ENCODE measurements around the gene DNAJC25.
"Not testable (repeated sequence)": the region's sequence is repeated elsewhere in the genome, so short reads cannot be mapped to it uniquely, and the experiment has no call there.

The DNAJC25 gene

DNA sequence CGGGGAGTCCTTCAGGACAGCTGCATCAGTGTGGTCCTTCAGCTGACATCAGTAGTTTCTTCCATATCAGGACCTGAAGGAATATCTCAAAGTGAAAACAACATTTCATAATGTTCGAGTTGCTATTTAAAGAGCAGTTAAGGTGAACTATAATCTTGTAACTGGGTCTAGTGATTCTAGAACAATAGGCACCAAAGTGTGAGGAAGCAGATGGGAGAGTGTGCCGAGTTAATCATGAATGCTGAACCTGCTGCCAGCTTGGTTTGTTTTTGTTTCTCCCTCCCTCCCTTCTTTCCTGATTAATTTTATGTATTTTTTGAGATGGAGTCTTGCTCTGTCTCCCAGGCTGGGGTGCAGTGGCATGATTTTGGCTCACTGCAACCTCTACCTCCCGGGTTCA lies 28.1 kb upstream of the DNAJC25 start:
- Histone ChIP-seq H3K4me3 (ENCODE audit: low read length) (no peak overlapping the region), H3K27ac (ENCODE audit: low read length) (no peak overlapping the region), H3K27me3 (ENCODE audit: control insufficient read depth, insufficient read depth, low read length) (peaks cover 2% of the 10 kb centered on the region; the same call in 1 of the 2 replicates), H3K4me1 (ENCODE audit: control insufficient read depth, insufficient read depth, low read length) (no peaks in the 10 kb centered on the region; the same call in 1 of the 2 replicates), H3K9me3 (ENCODE audit: control insufficient read depth, insufficient read depth, low read length) (no peaks in the 10 kb centered on the region), H3K36me3 (ENCODE audit: control insufficient read depth, insufficient read depth, low read length) (no peaks in the 10 kb centered on the region)
- no CpG with 5 or more reads among the region's 4 CpGs for WGBS (ENCODE audit: insufficient coverage, insufficient read length)
- no peak for DNase-seq (ENCODE audit: low read depth, low spot score)

GRCh38 chr9:111604054-111604615 lies 27.0 kb upstream of the DNAJC25 start:
- Histone ChIP-seq H3K27ac (ENCODE audit: low read length) (no peak overlapping the region), H3K4me1 (ENCODE audit: control insufficient read depth, insufficient read depth, low read length) (no peaks in the 10 kb centered on the region; the same call in 1 of the 2 replicates), H3K27me3 (ENCODE audit: control insufficient read depth, insufficient read depth, low read length) (no peaks in the 10 kb centered on the region), H3K36me3 (ENCODE audit: control insufficient read depth, insufficient read depth, low read length) (no peaks in the 10 kb centered on the region), H3K9me3 (ENCODE audit: control insufficient read depth, insufficient read depth, low read length) (no peaks in the 10 kb centered on the region), H3K4me3 (ENCODE audit: low read length) (no peak overlapping the region)
- no CpG with 5 or more reads among the region's 16 CpGs for WGBS (ENCODE audit: insufficient coverage, insufficient read length)
- no peak for DNase-seq (ENCODE audit: low read depth, low spot score)

DNA sequence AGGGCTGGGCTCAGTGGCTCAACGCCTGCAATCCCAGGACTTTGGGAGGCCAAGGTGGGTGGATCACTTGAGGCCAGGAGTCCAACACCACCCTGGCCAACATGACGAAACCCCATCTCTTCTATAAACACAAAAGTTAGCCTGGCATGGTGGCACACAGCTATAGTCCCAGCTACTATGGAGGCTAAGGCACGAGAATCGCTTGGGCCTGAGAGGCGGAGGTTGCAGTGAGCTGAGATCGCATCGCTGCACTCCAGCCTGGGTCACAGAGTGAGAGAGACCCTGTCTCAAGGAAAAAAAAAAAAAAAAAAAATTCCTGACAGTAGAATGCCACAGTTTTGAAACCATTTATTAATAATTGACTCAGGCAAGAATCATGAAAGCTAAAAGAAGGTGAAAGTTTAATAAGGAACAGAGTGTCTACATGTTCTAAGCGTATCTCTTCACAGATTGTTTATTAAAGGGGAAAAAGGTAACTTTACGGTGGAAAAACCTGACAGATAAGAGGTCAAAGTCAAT lies 26.0 kb upstream of the DNAJC25 start:
- no peaks in the 10 kb centered on the region for H3K4me1 ChIP-seq (ENCODE audit: control insufficient read depth, insufficient read depth, low read length)
- H3K27ac ChIP-seq (ENCODE audit: low read length): no peak overlapping the region
- H3K36me3 ChIP-seq (ENCODE audit: control insufficient read depth, insufficient read depth, low read length): no peaks in the 10 kb centered on the region
- H3K9me3 ChIP-seq (ENCODE audit: control insufficient read depth, insufficient read depth, low read length): no peaks in the 10 kb centered on the region
- no peak overlapping the region for H3K4me3 ChIP-seq (ENCODE audit: low read length)
- no peaks in the 10 kb centered on the region for H3K27me3 ChIP-seq (ENCODE audit: control insufficient read depth, insufficient read depth, low read length)
- no peak for DNase-seq (ENCODE audit: low read depth, low spot score)
- no CpG with 5 or more reads among the region's 9 CpGs for WGBS (ENCODE audit: insufficient coverage, insufficient read length)

- Histone ChIP-seq H3K9me3 (ENCODE audit: control insufficient read depth, insufficient read depth, low read length) (no peaks in the 10 kb centered on the region), H3K4me3 (ENCODE audit: low read length) (no peak overlapping the region), H3K36me3 (ENCODE audit: control insufficient read depth, insufficient read depth, low read length) (no peaks in the 10 kb centered on the region), H3K4me1 (ENCODE audit: control insufficient read depth, insufficient read depth, low read length) (no peaks in the 10 kb centered on the region), H3K27ac (ENCODE audit: low read length) (no peak overlapping the region), H3K27me3 (ENCODE audit: control insufficient read depth, insufficient read depth, low read length) (no peaks in the 10 kb centered on the region)
- DNase-seq (ENCODE audit: low read depth, low spot score): no peak
- no CpG with 5 or more reads among the region's 5 CpGs for WGBS (ENCODE audit: insufficient coverage, insufficient read length)
These were observed 21.0 kb upstream of the DNAJC25 start for GRCh38 chr9:111610149-111610548.

DNA sequence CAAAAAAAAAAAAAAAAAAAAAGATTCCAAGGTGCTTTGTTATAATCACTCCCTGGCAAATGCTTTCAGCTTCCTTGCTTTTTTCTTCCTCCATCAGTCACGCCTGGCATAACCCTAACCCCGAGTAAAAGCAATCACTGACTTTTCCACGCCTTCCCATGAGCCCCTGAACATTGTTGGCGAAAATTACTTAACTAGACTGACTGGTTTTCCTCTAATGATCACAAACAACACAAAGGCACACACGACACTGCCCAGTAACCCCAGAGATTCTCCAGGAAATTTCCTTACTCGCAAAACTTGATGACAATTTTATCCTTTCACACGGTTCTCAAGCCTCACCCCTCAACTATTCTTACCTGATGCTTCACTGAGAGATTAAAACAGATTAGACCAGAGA lies 20.3 kb upstream of the DNAJC25 start:
- H3K4me1 ChIP-seq (ENCODE audit: control insufficient read depth, insufficient read depth, low read length): no peaks in the 10 kb centered on the region
- no peaks in the 10 kb centered on the region for H3K9me3 ChIP-seq (ENCODE audit: control insufficient read depth, insufficient read depth, low read length)
- no peak for DNase-seq (ENCODE audit: low read depth, low spot score)
- H3K27ac ChIP-seq (ENCODE audit: low read length): no peak overlapping the region
- H3K27me3 ChIP-seq (ENCODE audit: control insufficient read depth, insufficient read depth, low read length): no peaks in the 10 kb centered on the region
- no CpG with 5 or more reads among the region's 7 CpGs for WGBS (ENCODE audit: insufficient coverage, insufficient read length)
- no peaks in the 10 kb centered on the region for H3K36me3 ChIP-seq (ENCODE audit: control insufficient read depth, insufficient read depth, low read length)
- H3K4me3 ChIP-seq (ENCODE audit: low read length): no peak overlapping the region

- no peaks in the 10 kb centered on the region for H3K4me1 ChIP-seq (ENCODE audit: control insufficient read depth, insufficient read depth, low read length)
- H3K4me3 ChIP-seq (ENCODE audit: low read length): no peak overlapping the region
- H3K36me3 ChIP-seq (ENCODE audit: control insufficient read depth, insufficient read depth, low read length): no peaks in the 10 kb centered on the region
- H3K9me3 ChIP-seq (ENCODE audit: control insufficient read depth, insufficient read depth, low read length): no peaks in the 10 kb centered on the region
- no CpG with 5 or more reads among the region's 4 CpGs for WGBS (ENCODE audit: insufficient coverage, insufficient read length)
- H3K27me3 ChIP-seq (ENCODE audit: control insufficient read depth, insufficient read depth, low read length): no peaks in the 10 kb centered on the region
- DNase-seq (ENCODE audit: low read depth, low spot score): no peak
- no peak overlapping the region for H3K27ac ChIP-seq (ENCODE audit: low read length)
These were observed 17.6 kb upstream of the DNAJC25 start for GRCh38 chr9:111613436-111614040.

- Histone ChIP-seq H3K36me3 (ENCODE audit: control insufficient read depth, insufficient read depth, low read length) (no peaks in the 10 kb centered on the region), H3K4me3 (ENCODE audit: low read length) (no peak overlapping the region), H3K27ac (ENCODE audit: low read length) (no peak overlapping the region), H3K4me1 (ENCODE audit: control insufficient read depth, insufficient read depth, low read length) (no peaks in the 10 kb centered on the region), H3K9me3 (ENCODE audit: control insufficient read depth, insufficient read depth, low read length) (no peaks in the 10 kb centered on the region), H3K27me3 (ENCODE audit: control insufficient read depth, insufficient read depth, low read length) (no peaks in the 10 kb centered on the region)
- no peak for DNase-seq (ENCODE audit: low read depth, low spot score)
- no CpG with 5 or more reads among the region's 3 CpGs for WGBS (ENCODE audit: insufficient coverage, insufficient read length)
These were observed 15.2 kb upstream of the DNAJC25 start for GRCh38 chr9:111615928-111616327.

DNA sequence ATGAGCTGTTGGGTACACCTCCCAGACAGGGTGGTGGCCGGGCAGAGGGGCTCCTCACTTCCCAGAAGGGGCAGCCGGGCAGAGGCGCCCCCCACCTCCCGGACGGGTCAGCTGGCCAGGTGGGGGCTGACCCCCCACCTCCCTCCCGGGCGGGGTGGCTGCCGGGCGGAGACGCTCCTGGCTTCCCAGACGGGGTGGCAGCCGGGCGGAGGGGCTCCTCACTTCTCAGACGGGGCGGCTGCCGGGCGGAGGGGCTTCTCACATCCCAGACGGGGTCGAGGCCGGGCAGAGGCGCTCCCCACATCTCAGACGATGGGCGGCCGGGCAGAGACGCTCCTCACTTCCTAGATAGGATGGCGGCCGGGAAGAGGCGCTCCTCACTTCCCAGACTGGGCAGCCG lies 13.8 kb upstream of the DNAJC25 start:
- H3K9me3 ChIP-seq (ENCODE audit: control insufficient read depth, insufficient read depth, low read length); H3K27ac ChIP-seq (ENCODE audit: low read length); DNase-seq (ENCODE audit: low read depth, low spot score); H3K36me3 ChIP-seq (ENCODE audit: control insufficient read depth, insufficient read depth, low read length); H3K27me3 ChIP-seq (ENCODE audit: control insufficient read depth, insufficient read depth, low read length); H3K4me3 ChIP-seq (ENCODE audit: low read length); H3K4me1 ChIP-seq (ENCODE audit: control insufficient read depth, insufficient read depth, low read length): not testable (repeated sequence)
- WGBS (ENCODE audit: insufficient coverage, insufficient read length): no CpG with 5 or more reads among the region's 29 CpGs

DNA sequence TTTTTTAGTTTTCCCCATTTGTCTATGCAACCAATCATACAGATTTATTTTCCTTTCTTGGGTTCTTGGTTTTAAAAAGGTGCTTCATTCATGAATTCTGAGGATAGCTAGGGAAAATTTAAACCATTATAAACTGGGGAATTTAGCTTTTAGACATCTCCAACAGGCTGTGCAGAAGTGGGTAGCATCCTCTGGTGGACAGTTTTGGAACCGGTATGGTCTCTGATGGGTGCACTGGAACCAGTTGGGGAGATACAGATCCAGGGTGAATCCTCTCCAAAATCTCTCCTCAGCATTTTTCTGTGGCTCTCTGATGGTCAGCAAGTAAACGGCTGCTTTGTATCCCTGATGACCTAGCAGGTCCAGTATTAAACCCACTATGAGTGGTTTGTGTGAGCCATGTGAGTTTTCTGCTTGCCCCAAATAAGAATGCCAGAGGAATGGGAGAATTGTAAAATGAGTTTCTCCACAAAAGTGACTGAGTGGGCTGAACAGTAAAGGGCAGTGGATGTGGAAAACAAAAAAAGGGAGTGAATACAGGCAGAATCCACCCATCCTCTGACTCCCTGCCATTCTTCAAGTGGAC lies 9.1 kb upstream of the DNAJC25 start:
- no peaks in the 10 kb centered on the region for H3K36me3 ChIP-seq (ENCODE audit: control insufficient read depth, insufficient read depth, low read length)
- no peak overlapping the region for H3K4me3 ChIP-seq (ENCODE audit: low read length)
- H3K4me1 ChIP-seq (ENCODE audit: control insufficient read depth, insufficient read depth, low read length): no peaks in the 10 kb centered on the region
- H3K27ac ChIP-seq (ENCODE audit: low read length): no peak overlapping the region
- no peak for DNase-seq (ENCODE audit: low read depth, low spot score)
- WGBS (ENCODE audit: insufficient coverage, insufficient read length): no CpG with 5 or more reads among the region's 2 CpGs
- no peaks in the 10 kb centered on the region for H3K27me3 ChIP-seq (ENCODE audit: control insufficient read depth, insufficient read depth, low read length)
- H3K9me3 ChIP-seq (ENCODE audit: control insufficient read depth, insufficient read depth, low read length): no peaks in the 10 kb centered on the region

GRCh38 chr9:111622626-111623025 lies 8.5 kb upstream of the DNAJC25 start:
- no peaks in the 10 kb centered on the region for H3K4me1 ChIP-seq (ENCODE audit: control insufficient read depth, insufficient read depth, low read length)
- H3K36me3 ChIP-seq (ENCODE audit: control insufficient read depth, insufficient read depth, low read length): no peaks in the 10 kb centered on the region
- no peaks in the 10 kb centered on the region for H3K27me3 ChIP-seq (ENCODE audit: control insufficient read depth, insufficient read depth, low read length)
- no peaks in the 10 kb centered on the region for H3K9me3 ChIP-seq (ENCODE audit: control insufficient read depth, insufficient read depth, low read length)
- no peak overlapping the region for H3K4me3 ChIP-seq (ENCODE audit: low read length)
- DNase-seq (ENCODE audit: low read depth, low spot score): no peak
- WGBS (ENCODE audit: insufficient coverage, insufficient read length): no CpG with 5 or more reads among the region's 3 CpGs
- H3K27ac ChIP-seq (ENCODE audit: low read length): no peak overlapping the region
